ENCODE measurements around the gene TCF4.

- TF ChIP-seq ELF4 (IDR thresholded peaks at IDR 0.05) (no peak), FOXK2 (IDR thresholded peaks at IDR 0.05) (no peak), ZNF384 (IDR thresholded peaks at IDR 0.05) (no peak), LEF1 (IDR thresholded peaks at IDR 0.05; ENCODE audit: borderline replicate concordance) (no peak), BHLHE40 (IDR thresholded peaks at IDR 0.05; ENCODE audit: borderline replicate concordance) (no peak)
These were observed 242.7 kb downstream of the TCF4 start for GRCh38 chr18:55345103-55345950.

Data from HEK293T (cell line).